Omental fat pad (tissue), 4 donors: Measurements from ENCODE around the gene HTR6. TPM values are rescaled to one million over a fixed set of nuclear protein-coding genes. Genes with fewer than 3 reads are reported as not detected.

Source experiments
- ATAC-seq: fragments of 150-250 bp; one replicate; pipeline ENCODE4 v1.9.1; 2016; ENCODE audit warnings: mild to moderate bottlenecking, moderate library complexity; ENCODE audit not compliant: low FRiP score
- DNase-seq: peaks from one replicate; pipeline ENCODE4 v3.0.0-alpha.2; 2019; ENCODE audit warnings: low spot score
- CTCF ChIP-seq, 3 donors: fragments of 450-650 bp; IDR thresholded peaks; one replicate each; pipeline ENCODE4 v1.5.1; 2016 to 2017; ENCODE audit warnings: antibody characterized with exemption in 3 of 3, mild to moderate bottlenecking in 3 of 3, moderate library complexity in 2 of 3
- total RNA-seq, 4 donors: library from RNA; depleted of rRNA; stranded (reverse); fragments of >200 nt; gene quantifications; one replicate each; pipeline ENCODE4 v1.1.0, GENCODE V29; 2016

HTR6 gene
- total RNA-seq, 4 donors from 2014 or later, result not detected

- ATAC-seq, result no peak
- TF ChIP-seq CTCF (IDR thresholded peaks at IDR 0.05), result no peak
- DNase-seq, result no peak
Measured at GRCh38 chr1:19656780-19657466, 7.8 kb upstream of the HTR6 start.

DNA sequence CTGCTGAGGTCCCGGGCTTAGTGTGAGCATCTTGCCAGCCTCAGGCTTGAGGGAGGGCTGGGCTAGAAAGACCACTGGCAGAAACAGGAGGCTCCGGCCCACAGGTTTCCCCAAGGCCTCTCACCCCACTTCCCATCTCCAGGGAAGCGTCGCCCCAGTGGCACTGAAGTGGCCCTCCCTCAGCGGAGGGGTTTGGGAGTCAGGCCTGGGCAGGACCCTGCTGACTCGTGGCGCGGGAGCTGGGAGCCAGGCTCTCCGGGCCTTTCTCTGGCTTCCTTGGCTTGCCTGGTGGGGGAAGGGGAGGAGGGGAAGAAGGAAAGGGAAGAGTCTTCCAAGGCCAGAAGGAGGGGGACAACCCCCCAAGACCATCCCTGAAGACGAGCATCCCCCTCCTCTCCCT, 7.2 kb upstream of the HTR6 start:
- TF ChIP-seq CTCF (IDR thresholded peaks at IDR 0.05), result no peak
- ATAC-seq (no peak), DNase-seq (no peak)

- ATAC-seq, result no peak
- no peak for DNase-seq
- no peak for TF ChIP-seq CTCF (IDR thresholded peaks at IDR 0.05)
Measured at GRCh38 chr1:19658186-19658585, 6.5 kb upstream of the HTR6 start.

DNA sequence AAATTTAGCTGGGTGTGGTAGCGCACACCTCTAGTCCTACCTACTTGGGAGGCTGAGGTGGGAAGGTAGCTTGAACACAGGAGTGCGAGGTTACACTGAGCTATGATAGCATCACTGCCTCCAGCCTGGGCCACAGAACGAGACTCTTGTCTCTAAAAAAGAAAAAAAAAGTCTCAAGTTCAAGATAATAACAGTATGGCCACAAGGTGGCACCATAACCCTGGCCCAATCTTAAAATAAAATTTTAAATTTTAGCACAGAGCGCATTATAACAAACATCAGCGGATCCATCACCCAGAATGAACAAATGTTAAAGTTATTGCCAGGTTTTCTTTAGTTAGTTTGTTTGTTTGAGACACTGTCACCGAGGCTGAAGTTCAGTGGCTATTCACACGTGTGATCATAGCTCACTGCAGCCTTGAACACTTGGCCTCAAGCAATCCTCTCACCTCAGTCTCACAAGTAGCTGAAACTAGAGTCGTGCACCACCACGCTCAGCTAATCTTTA, 2.9 kb upstream of the HTR6 start:
- TF ChIP-seq CTCF (IDR thresholded peaks at IDR 0.05), result peak in 1 of 3 donors; percentile 34
- DNase-seq, result no peak
- no peak for ATAC-seq

- no peak for DNase-seq
- no peak for ATAC-seq
- TF ChIP-seq CTCF (IDR thresholded peaks at IDR 0.05), result no peak
Measured at GRCh38 chr1:19662313-19662712, 2.4 kb upstream of the HTR6 start.

DNA sequence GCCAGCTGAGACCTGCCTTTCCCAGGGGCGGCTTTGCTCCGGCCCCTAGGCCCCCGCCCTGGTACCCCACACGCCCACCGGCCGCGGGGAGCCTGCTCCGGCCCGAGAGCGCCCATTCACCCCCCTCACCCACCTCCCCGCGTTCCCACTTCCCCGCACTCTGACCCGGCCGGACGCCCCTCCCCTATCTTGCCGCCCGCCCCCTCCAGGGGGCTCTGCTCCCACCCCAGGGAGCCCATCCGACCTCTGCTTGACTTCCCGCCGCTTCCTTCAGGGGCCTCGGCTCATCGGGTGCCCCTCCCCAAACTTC, 466 bp downstream of the HTR6 start:
- DNase-seq (no peak), ATAC-seq (no peak)
- no peak for TF ChIP-seq CTCF (IDR thresholded peaks at IDR 0.05)
